Measurements from ENCODE around the gene PLA2G4A. TPM values are rescaled to one million over a fixed set of nuclear protein-coding genes. Genes with fewer than 3 reads are reported as not detected.

Gene PLA2G4A
- polyA plus RNA-seq, 1 donor (not counting 4 experiments of a cell fraction or from before 2014, with no cell fraction given) = 29.2 TPM

- H3K4me1 ChIP-seq (ENCODE audit: control insufficient read depth, extremely low read depth, insufficient read depth, low read length) = no peaks in the 10 kb centered on the region
- dilution Hi-C loops (cut with MboI; ENCODE audit: extremely low pct_ligation_motif_present, low sequenced_read_pairs) = no loop called here
- no peaks in the 10 kb centered on the region for H3K27me3 ChIP-seq (ENCODE audit: control insufficient read depth, extremely low read depth, insufficient read depth, low read length)
- no peaks in the 10 kb centered on the region for H4K20me1 ChIP-seq (ENCODE audit: control insufficient read depth, extremely low read depth, insufficient read depth, low read length)
- DNase-seq (ENCODE audit: low read depth, low spot score) = no peak
- H3K9me1 ChIP-seq (ENCODE audit: control insufficient read depth, extremely low read depth, insufficient read depth, low read length) = no peaks in the 10 kb centered on the region
- TF ChIP-seq CTCF (optimal IDR thresholded peaks at IDR 0.05 in 1 of 3, IDR thresholded peaks at IDR 0.05 in 1 of 3, conservative IDR thresholded peaks at IDR 0.05 in 1 of 3; ENCODE audit: extremely low read depth in 1 of 3, insufficient read depth in 2 of 3, low read length in 3 of 3) (no peak), EZH2 (IDR thresholded peaks at IDR 0.05; ENCODE audit: low read length) (no peak)
- H2AFZ ChIP-seq (ENCODE audit: control insufficient read depth, low read length) = no peak overlapping the region
- H3K79me2 ChIP-seq (ENCODE audit: control insufficient read depth, insufficient read depth, low read length) = no peaks in the 10 kb centered on the region
- H3K27ac ChIP-seq (ENCODE audit: control insufficient read depth, insufficient read depth, low read length) = no peak overlapping the region
- no peak overlapping the region for H3K9ac ChIP-seq (ENCODE audit: control insufficient read depth, extremely low read depth, insufficient read depth, low read length)
- H3K36me3 ChIP-seq (ENCODE audit: control insufficient read depth in 2 of 2, extremely low read depth in 1 of 2, insufficient read depth in 2 of 2, low read length in 2 of 2) = peaks cover 0 to 2% of the 10 kb centered on the region in 2 experiments
- H3K4me2 ChIP-seq (ENCODE audit: control insufficient read depth, extremely low read depth, insufficient read depth, low read depth, low read length) = no peak overlapping the region
- no peak for FAIRE-seq
- H3K9me3 ChIP-seq (ENCODE audit: control insufficient read depth, low read depth, low read length) = no peaks in the 10 kb centered on the region
- H3K4me3 ChIP-seq (ENCODE audit: control insufficient read depth in 2 of 3, extremely low read depth in 1 of 3, insufficient read depth in 2 of 3, low read depth in 1 of 3, low read length in 3 of 3) = no peak overlapping the region
Observed at GRCh38 chr1:186845576-186846210, 16.9 kb downstream of the PLA2G4A start.

- TF ChIP-seq CTCF (optimal IDR thresholded peaks at IDR 0.05 in 1 of 3, IDR thresholded peaks at IDR 0.05 in 1 of 3, conservative IDR thresholded peaks at IDR 0.05 in 1 of 3; ENCODE audit: extremely low read depth in 1 of 3, insufficient read depth in 2 of 3, low read length in 3 of 3) = no peak
- TF ChIP-seq EZH2 (IDR thresholded peaks at IDR 0.05; ENCODE audit: low read length) = no peak
- H3K9me3 ChIP-seq (ENCODE audit: control insufficient read depth, low read depth, low read length) = no peaks in the 10 kb centered on the region
- no peak overlapping the region for H3K4me2 ChIP-seq (ENCODE audit: control insufficient read depth, extremely low read depth, insufficient read depth, low read depth, low read length)
- no peak overlapping the region for H3K27ac ChIP-seq (ENCODE audit: control insufficient read depth, insufficient read depth, low read length)
- DNase-seq (ENCODE audit: low read depth, low spot score) = no peak
- H3K36me3 ChIP-seq (ENCODE audit: control insufficient read depth in 2 of 2, extremely low read depth in 1 of 2, insufficient read depth in 2 of 2, low read length in 2 of 2) = peaks cover 0 to 2% of the 10 kb centered on the region in 2 experiments
- no peak overlapping the region for H3K4me3 ChIP-seq (ENCODE audit: control insufficient read depth in 2 of 3, extremely low read depth in 1 of 3, insufficient read depth in 2 of 3, low read depth in 1 of 3, low read length in 3 of 3)
- H3K27me3 ChIP-seq (ENCODE audit: control insufficient read depth, extremely low read depth, insufficient read depth, low read length) = no peaks in the 10 kb centered on the region
- no peaks in the 10 kb centered on the region for H4K20me1 ChIP-seq (ENCODE audit: control insufficient read depth, extremely low read depth, insufficient read depth, low read length)
- peak; percentile 9 for FAIRE-seq
- no peak overlapping the region for H3K9ac ChIP-seq (ENCODE audit: control insufficient read depth, extremely low read depth, insufficient read depth, low read length)
- H2AFZ ChIP-seq (ENCODE audit: control insufficient read depth, low read length) = no peak overlapping the region
- no peaks in the 10 kb centered on the region for H3K4me1 ChIP-seq (ENCODE audit: control insufficient read depth, extremely low read depth, insufficient read depth, low read length)
- dilution Hi-C loops (cut with MboI; ENCODE audit: extremely low pct_ligation_motif_present, low sequenced_read_pairs) = no loop called here
- H3K79me2 ChIP-seq (ENCODE audit: control insufficient read depth, insufficient read depth, low read length) = no peaks in the 10 kb centered on the region
- no peaks in the 10 kb centered on the region for H3K9me1 ChIP-seq (ENCODE audit: control insufficient read depth, extremely low read depth, insufficient read depth, low read length)
Observed at GRCh38 chr1:186848509-186849130, 19.9 kb downstream of the PLA2G4A start.

Data from keratinocyte (primary cell).